Stimulated activated CD4-positive, alpha-beta T cell treated with anti-CD3 and anti-CD28 coated beads, Interleukin-2, amount 100 ng/mL, for 24 hours (primary cell): ENCODE data around the gene CADM2.
"Not testable (repeated sequence)": the region's sequence is repeated elsewhere in the genome, so short reads cannot be mapped to it uniquely, and the experiment has no call there.

Experiments
- DNase-seq, 2 donors: peaks; one replicate each; pipeline ENCODE4 v3.0.0-alpha.2; 2020

The CADM2 gene

GRCh38 chr3:85081191-85081906 lies 122.6 kb downstream of the CADM2 start:
- no peak for DNase-seq

- no peak for DNase-seq
Measured at GRCh38 chr3:85090495-85090894, 131.7 kb downstream of the CADM2 start.

- no peak for DNase-seq
Measured at GRCh38 chr3:85100316-85100715, 141.5 kb downstream of the CADM2 start.

GRCh38 chr3:85102781-85103180 lies 144.0 kb downstream of the CADM2 start:
- DNase-seq = no peak

GRCh38 chr3:85110393-85110792 lies 151.6 kb downstream of the CADM2 start:
- DNase-seq = no peak

GRCh38 chr3:85120879-85121278 lies 162.1 kb downstream of the CADM2 start:
- no peak for DNase-seq

GRCh38 chr3:85132864-85133263 lies 174.1 kb downstream of the CADM2 start:
- DNase-seq = not testable (repeated sequence)

- DNase-seq = not testable (repeated sequence)
Measured at GRCh38 chr3:85133691-85134420, 175.1 kb downstream of the CADM2 start.

- no peak for DNase-seq
Measured at GRCh38 chr3:85142626-85143025, 183.8 kb downstream of the CADM2 start.

GRCh38 chr3:85148036-85148435 lies 189.2 kb downstream of the CADM2 start:
- DNase-seq = no peak

- DNase-seq = no peak
Measured at GRCh38 chr3:85151555-85151954, 192.8 kb downstream of the CADM2 start.

GRCh38 chr3:85153279-85153678 lies 194.5 kb downstream of the CADM2 start:
- not testable (repeated sequence) for DNase-seq

- DNase-seq = no peak
Measured at GRCh38 chr3:85159376-85159775, 200.6 kb downstream of the CADM2 start.

- DNase-seq = no peak
Measured at GRCh38 chr3:85161544-85161943, 202.8 kb downstream of the CADM2 start.

- no peak for DNase-seq
Measured at GRCh38 chr3:85162905-85163304, 204.1 kb downstream of the CADM2 start.

GRCh38 chr3:85164436-85164835 lies 205.6 kb downstream of the CADM2 start:
- DNase-seq = no peak

- no peak for DNase-seq
Measured at GRCh38 chr3:85167576-85167975, 208.8 kb downstream of the CADM2 start.

- no peak for DNase-seq
Measured at GRCh38 chr3:85170646-85171045, 211.9 kb downstream of the CADM2 start.

GRCh38 chr3:85171976-85172375 lies 213.2 kb downstream of the CADM2 start:
- DNase-seq = no peak

GRCh38 chr3:85176799-85177198 lies 218.0 kb downstream of the CADM2 start:
- DNase-seq = no peak

- DNase-seq = no peak
Measured at GRCh38 chr3:85182975-85183752, 224.4 kb downstream of the CADM2 start.

- no peak for DNase-seq
Measured at GRCh38 chr3:85185495-85185894, 226.7 kb downstream of the CADM2 start.

GRCh38 chr3:85189731-85190130 lies 230.9 kb downstream of the CADM2 start:
- no peak for DNase-seq

- DNase-seq = no peak
Measured at GRCh38 chr3:85193565-85193964, 234.8 kb downstream of the CADM2 start.
